ENCODE data around the gene RGS1. TPM values are rescaled to one million over a fixed set of nuclear protein-coding genes. Genes with fewer than 3 reads are reported as not detected.
A peak's percentile ranks its signal among the peaks of the same experiment; 100 is the strongest.

The RGS1 gene
- total and polyA plus RNA-seq, 2 of the 4 experiments (the other 2 are of a cell fraction): not detected

- no peak overlapping the region for H2BK5ac ChIP-seq (ENCODE audit: low read depth, low read length, poor library complexity, severe bottlenecking)
- no peaks in the 10 kb centered on the region for H3K79me1 ChIP-seq (ENCODE audit: low read depth in 1 of 2, low read length in 2 of 2)
- no peak overlapping the region for H4K8ac ChIP-seq (ENCODE audit: low read depth in 2 of 2, low read length in 2 of 2)
- 0 out of 2 replicates have a peak overlapping the region, but pooled peaks have one; percentile 13 for H3K14ac ChIP-seq (replicated peaks; ENCODE audit: low read depth, low read length)
- intact Hi-C loops (cut with micrococcal nuclease) (no loop called here), in situ Hi-C loops (cut with MboI; ENCODE audit: low sequenced_read_pairs) (no loop called here), dilution Hi-C loops (cut with HindIII; ENCODE audit: low sequenced_read_pairs, unreplicated experiment) (no loop called here)
- H3K9ac ChIP-seq (ENCODE audit: low read depth, low read length): no peak overlapping the region
- peaks cover 11% of the 10 kb centered on the region for H3K4me1 ChIP-seq (ENCODE audit: control insufficient read depth, insufficient read depth, low read length)
- H3K4me3 ChIP-seq (ENCODE audit: insufficient read depth, low read depth, low read length): no peak overlapping the region
- peaks cover 3% of the 10 kb centered on the region for H3K9me1 ChIP-seq (ENCODE audit: insufficient read depth, low read length)
- H4K20me1 ChIP-seq (ENCODE audit: insufficient read depth, low read length): no peaks in the 10 kb centered on the region
- CTCF ChIA-PET: interaction anchor here (0.6 to 0.9 kb wide), 2 partner anchors 220 to 503 kb away, joined by 3 read pairs; no protein-coding TSS in a partner anchor
- no TSS peak for BruUV-seq (replicated peaks)
- no peak overlapping the region for H2AK9ac ChIP-seq (replicated peaks; ENCODE audit: low read depth, low read length, poor library complexity)
- DNase-seq: no peak
- no CpG with 5 or more reads among the region's 5 CpGs for WGBS, 2 experiments (ENCODE audit: extremely low coverage in 2 of 2, insufficient read length in 1 of 2)
- no peaks in the 10 kb centered on the region for H3K9me3 ChIP-seq (ENCODE audit: control insufficient read depth, insufficient read depth, low read length)
- H2AFZ ChIP-seq (replicated peaks; ENCODE audit: low read length, poor library complexity): no peak overlapping the region
- no peak overlapping the region for H2AK5ac ChIP-seq (ENCODE audit: low read depth, low read length)
- no peak overlapping the region for H3K4me2 ChIP-seq (ENCODE audit: low read depth, low read length)
- peak overlapping the region; percentile 53; the same call in 1 of the 2 replicates for H4K91ac ChIP-seq (ENCODE audit: insufficient read depth, low read depth, low read length)
- peak overlapping the region; percentile 1; the same call in 1 of the 3 replicates for H2BK15ac ChIP-seq (ENCODE audit: low read depth, low read length)
- H3K56ac ChIP-seq (ENCODE audit: extremely low read depth, insufficient read depth, low read length): no peak overlapping the region
- H3K36me3 ChIP-seq (ENCODE audit: control insufficient read depth, insufficient read depth, low read length): no peaks in the 10 kb centered on the region
- H2BK120ac ChIP-seq (ENCODE audit: low read depth, low read length): peak overlapping the region; percentile 38
- no peak for ATAC-seq (ENCODE audit: low read depth)
- no peak overlapping the region for H3K23ac ChIP-seq (ENCODE audit: low read depth, low read length)
- peak overlapping the region; percentile 69; the same call in 1 of the 2 replicates for H2BK20ac ChIP-seq (ENCODE audit: low read depth, low read length)
- H4K5ac ChIP-seq (ENCODE audit: low read depth, low read length): no peak overlapping the region
- H3K27ac ChIP-seq (ENCODE audit: insufficient read depth, low read length): no peak overlapping the region
- H3K4ac ChIP-seq (ENCODE audit: low read depth, low read length): no peak overlapping the region
- POLR2A ChIA-PET (ENCODE audit: unreplicated experiment): no interaction called here
- no peaks in the 10 kb centered on the region for H3K27me3 ChIP-seq (ENCODE audit: control insufficient read depth, insufficient read depth, low read length)
- peak overlapping the region; percentile 76; the same call in 1 of the 2 replicates for H3K18ac ChIP-seq (ENCODE audit: low read depth, low read length)
- TF ChIP-seq POLR2A (IDR thresholded peaks at IDR 0.05; ENCODE audit: low read depth, low read length): no peak
- TF ChIP-seq CEBPB (IDR thresholded peaks at IDR 0.05; ENCODE audit: low read depth, low read length): no peak
- TF ChIP-seq FOS (IDR thresholded peaks at IDR 0.05; ENCODE audit: low read depth, low read length): no peak
- no peak for TF ChIP-seq MXI1 (IDR thresholded peaks at IDR 0.05; ENCODE audit: borderline replicate concordance, low read depth, low read length)
- no peak for TF ChIP-seq USF2 (IDR thresholded peaks at IDR 0.05; ENCODE audit: low read depth, low read length)
- no peak for TF ChIP-seq MAFK (IDR thresholded peaks at IDR 0.05; ENCODE audit: low read depth, low read length)
- no peak for TF ChIP-seq MAZ (IDR thresholded peaks at IDR 0.05; ENCODE audit: borderline replicate concordance, low read depth, low read length)
- TF ChIP-seq RAD21 (IDR thresholded peaks at IDR 0.05; ENCODE audit: low read length): no peak
- no peak for TF ChIP-seq RCOR1 (IDR thresholded peaks at IDR 0.05; ENCODE audit: insufficient replicate concordance, low read length)
- no peak for TF ChIP-seq RFX5 (IDR thresholded peaks at IDR 0.05; ENCODE audit: low read depth, low read length)
- no peak for TF ChIP-seq CHD1 (IDR thresholded peaks at IDR 0.05; ENCODE audit: low read depth, low read length)
- TF ChIP-seq NFE2L2 (IDR thresholded peaks at IDR 0.05; ENCODE audit: low read depth, low read length): no peak
- no peak for TF ChIP-seq CTCF (conservative IDR thresholded peaks at IDR 0.05; ENCODE audit: low read depth, low read length)
- no peak for TF ChIP-seq BHLHE40 (IDR thresholded peaks at IDR 0.05; ENCODE audit: low read depth, low read length)
- no peak for TF ChIP-seq SMC3 (IDR thresholded peaks at IDR 0.05; ENCODE audit: low read depth, low read length)
- no peak for TF ChIP-seq ELK1 (IDR thresholded peaks at IDR 0.05; ENCODE audit: borderline replicate concordance, low read depth, low read length)
Observed at GRCh38 chr1:192543445-192543844, 32.1 kb upstream of the RGS1 start.
